GM12878 (cell line): ENCODE measurements around the gene OSGEP.
"Not testable (repeated sequence)": the region's sequence is repeated elsewhere in the genome, so short reads cannot be mapped to it uniquely, and the experiment has no call there.

Source experiments
- BRCA1 ChIP-seq: IDR thresholded peaks from 2 replicates; pipeline ENCODE4 v1.6.1; 2011; ENCODE audit warnings: low read depth, low read length, improper control_type of control experiment
- CTCF ChIP-seq, 3 experiments: IDR thresholded peaks in 2 of 3; conservative IDR thresholded peaks in 1 of 3; 2 replicates each; pipeline ENCODE4 v1.5.1; 2011; ENCODE audit warnings: low read depth in 3 of 3, low read length in 3 of 3, mild to moderate bottlenecking in 3 of 3, control low read depth in 2 of 3, moderate library complexity in 2 of 3, inconsistent platforms in 1 of 3, mixed read lengths in 1 of 3; ENCODE audit not compliant: control insufficient read depth in 2 of 3, insufficient read depth in 1 of 3; ENCODE audit errors: extremely low read depth in 1 of 3
- EP300 ChIP-seq, 2 experiments: fragments of 150-350 bp in 1 of 2; IDR thresholded peaks; 2 replicates each; pipeline ENCODE4 v1.6.1; 2011 to 2012; ENCODE audit warnings: low read depth in 2 of 2, low read length in 2 of 2, borderline replicate concordance in 1 of 2, improper control_type of control experiment in 1 of 2, inconsistent platforms in 1 of 2; ENCODE audit not compliant: control insufficient read depth in 1 of 2
- JUND ChIP-seq: IDR thresholded peaks from 2 replicates; pipeline ENCODE4 v1.6.1; 2012; ENCODE audit warnings: low read depth, mild to moderate bottlenecking, low read length, improper control_type of control experiment, moderate library complexity
- RAD21 ChIP-seq: IDR thresholded peaks from 2 replicates; pipeline ENCODE4 v1.6.1; 2011; ENCODE audit warnings: mild to moderate bottlenecking, low read depth, low read length, moderate library complexity; ENCODE audit not compliant: insufficient read depth

GRCh38 chr14:20443650-20444049 is 11.0 kb downstream of the OSGEP start:
- TF ChIP-seq JUND; RAD21; CTCF (IDR thresholded peaks at IDR 0.05 in 2 of 3, conservative IDR thresholded peaks at IDR 0.05 in 1 of 3; ENCODE audit: control insufficient read depth in 2 of 3, extremely low read depth in 1 of 3, insufficient read depth in 1 of 3, low read depth in 3 of 3, low read length in 3 of 3); EP300 (IDR thresholded peaks at IDR 0.05; ENCODE audit: borderline replicate concordance in 1 of 2, control insufficient read depth in 1 of 2, low read depth in 2 of 2, low read length in 2 of 2); BRCA1: not testable (repeated sequence)
